PC-3 (cell line): ENCODE data around the gene TRABD.

ENCODE experiments used
- EZH2 ChIP-seq: fragments of 300-600 bp; sonication (generic); IDR thresholded peaks from one replicate; pipeline ENCODE4 v1.6.1; 2017; ENCODE audit warnings: antibody characterized with exemption, mild to moderate bottlenecking, low read length; ENCODE audit not compliant: unreplicated experiment
- TF ChIP-seq, protein P1 (sequence below): fragments of 300-600 bp; sonication (generic); conservative IDR thresholded peaks from 2 replicates; pipeline ENCODE4 v1.5.1; 2017; ENCODE audit warnings: antibody characterized with exemption, low read depth, mild to moderate bottlenecking, low read length

DNA sequence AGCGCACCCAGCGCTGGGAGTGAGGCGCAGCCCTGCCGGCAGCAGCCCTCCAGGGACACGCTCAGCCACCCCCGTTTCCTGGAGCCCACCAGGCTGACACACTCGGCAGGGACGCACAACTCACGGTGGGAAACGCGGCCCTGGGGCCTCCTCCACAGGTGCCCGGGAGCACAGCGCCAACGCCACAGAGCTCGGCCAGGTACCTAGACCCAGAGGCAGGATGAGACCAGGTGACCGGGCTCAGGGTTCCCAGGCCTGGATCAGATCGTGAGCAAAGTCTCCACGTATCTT lies 41.1 kb downstream of the TRABD start:
- TF ChIP-seq, protein P1, sequence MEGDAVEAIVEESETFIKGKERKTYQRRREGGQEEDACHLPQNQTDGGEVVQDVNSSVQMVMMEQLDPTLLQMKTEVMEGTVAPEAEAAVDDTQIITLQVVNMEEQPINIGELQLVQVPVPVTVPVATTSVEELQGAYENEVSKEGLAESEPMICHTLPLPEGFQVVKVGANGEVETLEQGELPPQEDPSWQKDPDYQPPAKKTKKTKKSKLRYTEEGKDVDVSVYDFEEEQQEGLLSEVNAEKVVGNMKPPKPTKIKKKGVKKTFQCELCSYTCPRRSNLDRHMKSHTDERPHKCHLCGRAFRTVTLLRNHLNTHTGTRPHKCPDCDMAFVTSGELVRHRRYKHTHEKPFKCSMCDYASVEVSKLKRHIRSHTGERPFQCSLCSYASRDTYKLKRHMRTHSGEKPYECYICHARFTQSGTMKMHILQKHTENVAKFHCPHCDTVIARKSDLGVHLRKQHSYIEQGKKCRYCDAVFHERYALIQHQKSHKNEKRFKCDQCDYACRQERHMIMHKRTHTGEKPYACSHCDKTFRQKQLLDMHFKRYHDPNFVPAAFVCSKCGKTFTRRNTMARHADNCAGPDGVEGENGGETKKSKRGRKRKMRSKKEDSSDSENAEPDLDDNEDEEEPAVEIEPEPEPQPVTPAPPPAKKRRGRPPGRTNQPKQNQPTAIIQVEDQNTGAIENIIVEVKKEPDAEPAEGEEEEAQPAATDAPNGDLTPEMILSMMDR: no peak
- no peak for TF ChIP-seq EZH2
